Effector CD8-positive, alpha-beta T cell (primary cell): Measurements from ENCODE around the gene DRC7.
"Not testable (repeated sequence)": the region's sequence is repeated elsewhere in the genome, so short reads cannot be mapped to it uniquely, and the experiment has no call there.

Source experiments
- DNase-seq: peaks from one replicate; lab custom pipeline; 2025; lab: John Stamatoyannopoulos, UW

The DRC7 gene

GRCh38 chr16:57658878-57659674 lies 35.5 kb upstream of the DRC7 start:
- no peak for DNase-seq

GRCh38 chr16:57660715-57661463 lies 33.7 kb upstream of the DRC7 start:
- DNase-seq = no peak

- no peak for DNase-seq
These were observed 33.1 kb upstream of the DRC7 start for GRCh38 chr16:57661510-57661909.

GRCh38 chr16:57661936-57662906 lies 32.4 kb upstream of the DRC7 start:
- no peak for DNase-seq

GRCh38 chr16:57663436-57663835 lies 31.2 kb upstream of the DRC7 start:
- DNase-seq = no peak

- DNase-seq = no peak
These were observed 30.5 kb upstream of the DRC7 start for GRCh38 chr16:57663917-57664661.

- DNase-seq = no peak
These were observed 30.0 kb upstream of the DRC7 start for GRCh38 chr16:57664662-57665025.

- DNase-seq = no peak
These were observed 29.1 kb upstream of the DRC7 start for GRCh38 chr16:57665541-57665940.

GRCh38 chr16:57666353-57667047 lies 28.1 kb upstream of the DRC7 start:
- no peak for DNase-seq

- no peak for DNase-seq
These were observed 27.5 kb upstream of the DRC7 start for GRCh38 chr16:57667048-57667525.

GRCh38 chr16:57667526-57668262 lies 26.9 kb upstream of the DRC7 start:
- no peak for DNase-seq

GRCh38 chr16:57668263-57668571 lies 26.4 kb upstream of the DRC7 start, which contains the start of gene ADGRG3:
TSS of gene ADGRG3 (plus strand) at chr16:57668306. CDS start at chr16:57668348, 42 bp downstream.
- DNase-seq = no peak

GRCh38 chr16:57668630-57669475 lies 25.8 kb upstream of the DRC7 start:
- no peak for DNase-seq

- DNase-seq = no peak
These were observed 25.0 kb upstream of the DRC7 start for GRCh38 chr16:57669476-57670162.

GRCh38 chr16:57670196-57670595 lies 24.4 kb upstream of the DRC7 start:
- DNase-seq = no peak

GRCh38 chr16:57671451-57671850 lies 23.2 kb upstream of the DRC7 start:
- DNase-seq = not testable (repeated sequence)

GRCh38 chr16:57672416-57672815 lies 22.2 kb upstream of the DRC7 start:
- DNase-seq = no peak

GRCh38 chr16:57672824-57673223 lies 21.8 kb upstream of the DRC7 start:
- no peak for DNase-seq
